Stimulated activated CD4-positive, alpha-beta T cell treated with anti-CD3 and anti-CD28 coated beads, Interleukin-4, amount 100 ng/mL, for 24 hours (primary cell): ENCODE data around the gene SEC24D.

Experiments
- DNase-seq: peaks from one replicate; pipeline ENCODE4 v3.0.0-alpha.2; 2020

The SEC24D gene

DNA sequence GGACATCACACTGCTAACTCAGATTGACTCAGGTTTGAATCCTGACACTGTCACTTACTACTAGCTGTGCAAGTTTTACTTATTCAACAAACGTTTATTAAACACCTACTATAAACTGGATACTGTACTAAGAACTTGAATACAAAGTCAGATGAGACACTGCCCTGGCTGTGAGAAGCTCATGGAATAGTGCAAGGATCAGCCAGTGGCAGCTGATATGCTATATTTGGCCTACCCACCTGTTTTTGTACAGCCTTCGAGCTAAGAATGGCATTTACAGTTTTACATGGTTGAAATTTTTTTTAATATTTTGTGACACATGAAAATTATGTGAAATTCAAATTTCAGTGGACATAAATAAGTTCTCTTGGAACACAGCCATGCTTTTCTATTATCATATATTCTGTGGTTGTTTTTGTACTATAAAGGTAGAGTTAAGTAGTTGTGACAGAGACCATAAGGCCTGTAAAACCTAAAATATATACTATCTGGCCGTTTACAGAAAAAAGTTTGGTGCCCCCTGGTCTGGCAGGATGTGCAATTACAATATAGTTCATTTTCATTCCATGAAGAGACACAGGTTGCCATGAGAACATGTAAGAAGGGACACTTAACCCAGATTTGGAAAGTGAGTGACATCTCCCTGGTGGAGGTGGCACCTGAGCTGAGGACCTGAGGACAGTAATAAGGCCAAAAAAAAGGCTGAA, 3.4 kb upstream of the SEC24D start:
- DNase-seq, result no peak

DNA sequence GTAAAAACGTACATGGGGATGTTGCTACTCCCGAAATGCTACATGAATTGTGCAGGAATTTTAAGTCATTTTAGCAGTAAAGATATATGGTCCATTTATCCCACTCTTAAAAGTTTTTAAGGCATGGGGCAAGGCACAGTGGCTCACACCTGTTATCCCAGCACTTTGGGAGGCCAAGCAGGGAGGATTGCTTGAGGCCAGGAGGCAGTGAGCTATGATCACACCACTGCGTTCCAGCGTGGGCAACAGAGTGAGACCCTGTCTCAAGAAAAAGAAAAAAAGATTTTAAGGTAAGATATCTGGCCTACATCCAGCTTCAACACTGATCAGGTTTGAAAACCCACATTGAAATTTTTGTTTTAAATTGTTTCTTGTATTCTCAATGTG, 1.2 kb upstream of the SEC24D start:
- DNase-seq, result no peak

DNA sequence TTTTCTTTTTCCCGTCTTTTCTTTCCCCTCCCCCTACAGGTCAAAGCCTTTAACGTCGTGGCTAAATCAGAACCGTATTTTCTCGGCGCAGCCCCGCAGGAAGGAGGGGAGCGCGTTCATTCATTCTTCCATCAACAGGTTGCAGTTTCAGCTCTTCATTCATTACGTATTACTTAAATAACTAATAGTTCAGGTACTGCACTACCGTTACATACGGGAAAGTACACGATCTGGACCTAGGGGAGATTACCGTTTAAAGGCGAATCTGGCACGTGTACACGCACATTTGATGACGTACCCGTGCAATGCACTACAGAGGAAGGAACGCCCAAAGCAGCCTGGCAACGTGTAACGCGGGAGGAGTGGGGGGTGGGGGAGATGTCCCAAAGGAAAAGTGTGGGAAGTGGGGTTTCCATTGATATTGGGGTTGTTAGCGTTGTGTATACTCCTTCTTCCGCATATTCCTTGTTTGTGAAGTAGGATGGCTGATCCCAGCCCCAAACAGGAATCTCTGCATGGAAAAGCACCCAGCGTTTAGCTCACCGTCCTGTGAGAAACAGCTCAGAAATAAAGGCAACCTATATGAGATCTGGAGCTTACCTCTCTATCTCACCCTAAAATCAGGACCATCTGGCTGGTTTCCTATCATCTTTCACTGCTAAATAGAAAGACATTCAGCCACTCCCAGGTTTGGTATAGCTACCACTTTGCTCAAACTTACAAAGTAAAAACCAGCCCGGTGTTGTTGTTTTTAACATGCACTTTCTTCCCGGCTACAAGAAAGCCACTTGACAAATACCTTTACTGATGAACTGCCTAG, 585 bp upstream of the SEC24D start:
- DNase-seq, result peak; percentile 62

DNA sequence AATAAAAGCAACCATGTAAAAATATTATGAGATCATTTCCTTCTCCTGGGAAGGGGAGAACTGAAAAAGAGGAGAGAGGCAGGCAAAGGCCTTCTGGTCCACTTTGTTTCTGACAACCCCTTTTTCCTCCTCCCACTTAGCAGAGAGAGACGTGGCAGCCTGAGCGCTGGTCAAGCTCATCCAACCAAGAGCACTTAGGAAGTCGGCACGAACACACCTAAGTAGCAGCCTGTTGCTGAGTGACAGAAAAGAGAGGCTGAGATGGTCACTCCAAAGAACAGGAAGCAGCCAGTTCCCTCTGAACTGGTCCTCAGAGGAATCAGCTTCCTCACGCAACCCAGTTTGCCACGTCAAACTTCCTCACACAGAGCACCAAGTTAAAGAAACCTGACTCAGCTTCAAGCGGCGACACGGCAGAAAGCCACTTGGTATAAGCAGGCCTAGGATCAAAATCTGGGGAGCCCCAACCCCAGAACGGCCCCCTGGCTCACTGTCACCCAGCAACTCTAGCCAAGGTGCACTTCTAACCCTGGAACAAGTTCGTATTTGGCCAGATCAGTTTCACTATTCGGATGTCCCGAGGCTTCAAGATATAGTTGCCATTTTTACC, 861 bp downstream of the SEC24D start:
- peak; percentile 50 for DNase-seq

DNA sequence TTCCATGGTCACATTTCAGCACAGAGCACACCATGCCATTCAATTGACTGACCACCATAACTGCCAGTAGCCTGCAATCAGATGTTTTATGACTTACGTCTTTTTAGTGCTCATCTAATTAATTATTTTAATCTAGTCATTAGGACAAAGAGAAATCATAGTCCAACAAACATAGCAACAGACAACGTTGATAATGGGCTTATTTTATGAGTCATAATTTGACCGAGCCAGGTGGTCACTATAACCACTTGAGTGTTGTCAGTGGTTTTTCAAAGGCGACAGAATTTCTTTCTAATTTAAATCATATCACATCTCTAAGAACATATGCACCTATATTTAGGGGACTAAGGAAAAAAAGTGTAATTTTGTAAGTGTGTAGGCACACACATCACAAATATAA, 1.9 kb downstream of the SEC24D start:
- DNase-seq, result no peak

DNA sequence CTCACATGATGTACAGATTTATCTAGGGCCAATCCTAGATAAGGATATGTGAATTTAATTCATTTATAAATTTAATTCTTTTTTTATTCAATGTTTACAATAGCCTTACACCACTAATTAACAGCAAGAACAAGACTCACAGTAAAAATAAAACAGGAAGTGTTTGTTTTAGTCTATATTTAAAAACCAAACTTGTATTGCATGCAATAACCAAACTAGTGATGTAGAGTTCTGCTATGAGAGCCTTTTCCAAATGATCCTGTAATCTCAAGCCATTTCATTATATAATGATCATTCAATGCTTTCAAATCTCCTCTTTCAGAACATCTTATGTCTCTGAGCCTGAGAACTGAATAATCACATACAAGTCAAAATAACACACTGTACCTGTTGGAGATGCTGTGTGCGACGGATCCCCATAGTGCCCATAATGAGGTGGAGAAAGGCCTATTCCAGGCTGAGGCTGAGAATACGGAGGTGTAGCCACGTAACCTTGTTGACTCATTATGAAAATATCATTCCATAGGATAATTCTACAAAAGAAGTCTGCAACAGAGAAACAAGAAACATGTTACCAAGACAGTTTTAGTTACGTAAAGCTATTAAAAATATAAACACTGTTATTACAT, 2.6 kb downstream of the SEC24D start:
- no peak for DNase-seq

- no peak for DNase-seq
Measured at GRCh38 chr4:118829107-118829506, 6.8 kb downstream of the SEC24D start.

DNA sequence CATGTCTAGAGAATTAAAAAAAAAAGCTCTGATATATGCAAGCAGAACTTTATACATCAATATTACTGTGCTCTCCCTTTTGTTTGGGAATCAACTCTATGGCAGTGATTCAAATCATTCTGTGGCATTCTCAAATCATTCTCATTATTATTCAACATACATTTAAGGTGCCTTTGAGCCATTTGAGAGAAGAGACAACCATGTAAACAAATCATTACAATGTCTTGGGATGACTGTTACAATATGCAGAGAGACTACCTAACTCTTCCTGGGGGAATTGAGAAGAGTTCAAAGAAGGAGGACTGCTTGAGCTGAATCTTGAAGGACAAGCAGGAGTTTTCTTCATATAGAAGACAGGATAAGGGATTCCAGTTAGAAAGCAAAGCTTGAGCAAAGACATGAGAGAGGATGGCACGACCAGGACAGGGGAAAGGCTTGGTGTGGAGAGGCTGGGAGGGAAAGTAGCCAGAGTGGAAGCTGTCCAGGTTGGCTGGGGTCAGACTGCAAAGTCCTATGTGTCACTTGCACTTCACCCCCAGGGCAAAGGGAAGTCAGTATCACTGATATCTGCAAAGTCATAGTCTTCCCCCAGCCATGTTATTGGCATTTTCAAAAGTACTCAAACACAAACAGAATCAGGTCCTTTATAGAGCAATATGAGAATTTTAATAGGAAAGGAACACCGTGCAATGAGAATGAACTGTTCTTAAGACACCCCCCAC, 9.0 kb downstream of the SEC24D start:
- DNase-seq, result no peak

DNA sequence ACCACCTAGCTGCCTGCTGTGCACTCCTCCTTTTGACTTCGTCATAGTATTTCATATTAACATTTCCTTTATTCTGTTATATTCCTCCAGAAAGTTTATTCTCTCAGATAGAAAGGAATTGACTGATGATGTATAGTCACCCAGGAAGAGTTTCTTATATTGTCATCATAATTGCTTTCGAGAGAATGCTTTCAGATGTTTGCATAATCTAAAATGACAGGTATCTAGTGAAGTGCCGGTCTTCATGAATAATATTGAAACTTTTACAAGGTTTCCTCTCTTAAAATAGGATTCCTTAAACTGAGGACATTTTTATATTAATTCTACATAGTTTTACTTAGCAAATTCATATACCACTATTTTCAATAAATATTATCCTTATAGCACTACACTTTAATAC, 10.1 kb downstream of the SEC24D start:
- no peak for DNase-seq

DNA sequence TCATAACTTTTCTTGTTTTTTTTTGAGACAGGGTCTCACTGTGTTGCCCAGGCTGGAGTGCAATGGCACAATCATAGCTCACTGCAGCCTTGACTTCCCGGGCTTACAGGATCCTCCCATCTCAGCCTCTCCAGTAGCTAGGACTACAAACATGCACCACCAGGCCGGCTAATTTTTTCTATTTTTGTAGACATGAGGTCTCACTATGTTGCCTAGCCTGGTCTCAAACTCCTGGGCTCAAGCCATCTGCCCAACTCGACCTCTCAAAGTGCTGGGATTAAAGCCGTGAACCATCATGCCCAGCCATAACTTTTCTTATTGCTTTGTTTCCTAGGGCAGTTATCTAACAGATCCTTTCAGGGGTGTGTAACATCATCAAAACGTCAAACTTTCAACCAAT, 11.8 kb downstream of the SEC24D start:
- DNase-seq, result no peak

DNA sequence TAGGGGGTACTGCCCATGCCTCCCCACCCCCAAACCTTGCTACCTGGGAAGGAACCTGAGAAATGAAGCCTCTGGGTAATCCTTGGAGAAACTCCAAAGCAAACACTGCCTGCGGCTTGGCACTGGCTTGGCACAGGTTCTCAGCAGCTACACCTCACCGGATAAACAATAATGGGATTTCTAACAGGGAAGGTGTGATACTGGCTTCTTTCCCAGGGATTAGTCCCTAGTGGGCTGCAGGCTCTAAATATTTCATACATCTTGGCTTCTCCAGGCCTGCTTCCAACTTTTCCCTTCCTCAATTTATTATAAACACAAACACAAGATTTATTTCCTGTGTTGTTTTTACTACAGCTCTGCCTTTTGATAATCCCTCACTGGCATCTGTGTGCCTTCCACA, 12.5 kb downstream of the SEC24D start:
- no peak for DNase-seq

GRCh38 chr4:118821590-118822293, 14.2 kb downstream of the SEC24D start:
- DNase-seq, result no peak

DNA sequence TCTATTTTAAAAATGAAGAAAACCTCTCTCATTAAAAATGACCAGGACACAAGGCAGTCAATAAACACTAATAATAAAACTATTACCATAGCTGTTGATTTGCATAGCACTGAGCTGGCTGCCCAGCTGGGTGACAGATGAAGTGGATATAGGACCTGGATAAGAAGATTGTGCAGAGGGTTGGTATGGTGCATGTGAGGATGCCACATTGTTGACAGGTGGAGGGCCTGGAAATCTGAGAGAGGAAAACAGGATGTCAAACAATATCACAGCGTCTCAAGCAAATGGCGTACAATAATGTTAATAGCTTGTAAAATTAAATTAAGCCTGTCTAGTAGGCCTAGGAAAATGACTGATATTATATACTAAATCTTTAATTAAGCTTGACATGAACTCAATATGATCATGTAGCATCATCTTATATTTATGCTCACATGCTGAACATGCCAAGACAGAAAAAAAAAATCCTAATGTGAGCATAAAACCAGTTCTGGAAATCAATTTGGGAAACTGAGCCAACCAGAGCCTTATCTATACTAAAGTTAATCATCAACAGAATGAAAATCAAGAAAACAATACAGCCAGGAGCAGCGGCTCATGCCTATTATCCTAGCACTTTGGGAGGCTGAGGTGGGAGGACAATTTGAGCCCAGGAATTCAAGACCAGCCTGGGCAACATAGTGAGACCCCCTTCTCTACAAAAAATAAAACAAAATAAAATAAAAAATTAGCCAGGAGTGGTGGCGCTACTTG, 18.6 kb downstream of the SEC24D start:
- no peak for DNase-seq

GRCh38 chr4:118816538-118817177, 19.3 kb downstream of the SEC24D start:
- no peak for DNase-seq

- DNase-seq, result no peak
Measured at GRCh38 chr4:118814891-118815290, 21.0 kb downstream of the SEC24D start.

DNA sequence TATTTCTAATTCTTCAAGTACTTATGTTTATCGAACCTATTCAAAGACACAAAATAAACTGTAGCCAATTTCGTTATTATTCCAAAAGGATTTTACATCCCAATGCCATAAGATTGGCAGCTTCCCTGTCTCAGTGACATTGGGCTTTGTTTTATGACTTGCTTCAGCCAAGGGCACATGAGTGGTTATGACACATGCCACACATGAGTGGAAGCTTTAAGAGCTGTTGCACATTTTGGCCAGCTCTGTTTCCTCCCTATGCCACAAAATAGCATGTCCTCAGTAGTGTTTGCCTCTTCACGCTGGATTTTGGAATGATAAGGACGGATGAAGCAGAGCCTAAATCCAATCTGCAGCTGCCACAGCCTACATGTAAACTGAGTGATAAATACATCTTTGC, 21.9 kb downstream of the SEC24D start:
- no peak for DNase-seq

- DNase-seq, result no peak
Measured at GRCh38 chr4:118813561-118813960, 22.4 kb downstream of the SEC24D start.

DNA sequence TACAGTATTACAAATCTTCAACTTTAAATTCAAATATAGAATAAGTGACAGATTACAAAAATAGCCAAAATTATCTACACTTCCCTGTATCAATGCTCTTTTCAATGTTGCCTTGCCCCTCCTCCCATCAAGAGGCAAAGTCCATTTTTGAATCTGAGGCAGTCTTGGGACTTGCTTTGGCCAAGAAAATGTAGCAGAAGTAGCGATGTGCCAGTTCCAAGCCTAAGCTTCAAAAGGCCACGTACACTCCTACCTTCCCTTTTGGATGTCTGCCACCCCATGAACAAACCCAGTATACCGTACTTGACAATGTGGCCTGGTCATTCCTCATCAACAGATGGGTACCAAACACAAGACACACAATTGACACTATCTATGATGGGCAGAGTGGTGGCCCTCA, 24.1 kb downstream of the SEC24D start:
- DNase-seq, result no peak

- DNase-seq, result no peak
Measured at GRCh38 chr4:118810991-118811764, 24.7 kb downstream of the SEC24D start.

GRCh38 chr4:118807659-118808058, 28.3 kb downstream of the SEC24D start:
- no peak for DNase-seq
